Measurements from ENCODE around the gene DOK3.
"Not testable (repeated sequence)": the region's sequence is repeated elsewhere in the genome, so short reads cannot be mapped to it uniquely, and the experiment has no call there.

Gene DOK3

GRCh38 chr5:177535125-177535524 lies 25.5 kb upstream of the DOK3 start:
- DNase-seq (ENCODE audit: low read depth in 2 of 2), result no peak

DNA sequence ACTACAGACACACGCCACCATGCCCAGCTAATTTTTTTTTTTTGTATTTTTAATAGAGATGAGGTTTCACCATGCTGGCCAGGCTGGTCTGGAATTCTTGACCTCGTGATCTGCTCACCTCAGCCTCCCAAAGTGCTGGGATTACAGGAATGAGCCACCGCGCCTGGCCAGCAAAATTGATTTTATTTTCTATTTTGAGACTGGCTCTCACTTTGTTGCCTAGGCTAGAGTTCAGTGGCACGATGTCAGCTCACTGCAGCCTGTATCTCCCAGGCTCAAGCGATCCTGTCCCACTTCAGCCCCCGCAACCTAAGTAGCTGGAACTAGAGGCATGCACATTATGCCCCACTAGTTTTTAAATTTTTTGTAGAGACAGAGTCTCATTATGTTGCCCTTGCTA lies 24.8 kb upstream of the DOK3 start:
- not testable (repeated sequence) for DNase-seq (ENCODE audit: low read depth in 2 of 2)

DNA sequence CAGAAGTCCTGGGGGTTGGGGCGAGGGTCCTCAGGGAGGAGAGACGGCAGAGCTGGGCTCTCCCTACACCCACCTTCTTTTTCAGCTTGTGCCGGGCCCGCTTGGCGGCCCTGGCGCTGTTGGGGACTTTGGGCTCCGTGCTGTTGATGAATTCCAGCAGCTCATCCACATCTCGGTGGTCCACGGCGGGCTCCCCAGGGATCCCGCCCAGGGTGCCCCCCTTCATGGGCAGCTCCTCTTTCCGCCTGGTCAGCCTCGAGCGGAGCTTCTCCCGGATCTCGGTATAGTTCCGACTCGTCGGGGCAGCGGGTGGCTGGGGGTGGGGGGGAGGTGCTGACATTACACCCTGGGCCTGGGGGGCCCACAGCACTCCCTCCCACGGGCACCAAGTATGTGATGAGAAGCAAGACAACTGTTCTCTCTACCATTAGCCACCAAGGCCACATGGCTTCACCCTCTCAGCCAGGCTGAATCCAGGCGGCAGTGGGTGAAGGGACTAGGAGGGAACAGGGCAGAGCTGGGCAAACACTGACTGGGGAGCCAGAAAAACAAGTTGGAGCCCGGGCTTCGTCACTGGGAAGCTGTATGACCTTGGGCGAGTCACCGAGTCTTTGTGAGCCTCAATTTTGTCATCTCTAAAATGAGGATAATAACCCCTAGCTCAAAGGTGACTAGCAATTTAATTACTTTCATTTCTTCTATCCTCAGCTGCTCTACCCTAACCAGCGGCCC lies 21.7 kb upstream of the DOK3 start:
- DNase-seq (ENCODE audit: low read depth in 2 of 2), result no peak

DNA sequence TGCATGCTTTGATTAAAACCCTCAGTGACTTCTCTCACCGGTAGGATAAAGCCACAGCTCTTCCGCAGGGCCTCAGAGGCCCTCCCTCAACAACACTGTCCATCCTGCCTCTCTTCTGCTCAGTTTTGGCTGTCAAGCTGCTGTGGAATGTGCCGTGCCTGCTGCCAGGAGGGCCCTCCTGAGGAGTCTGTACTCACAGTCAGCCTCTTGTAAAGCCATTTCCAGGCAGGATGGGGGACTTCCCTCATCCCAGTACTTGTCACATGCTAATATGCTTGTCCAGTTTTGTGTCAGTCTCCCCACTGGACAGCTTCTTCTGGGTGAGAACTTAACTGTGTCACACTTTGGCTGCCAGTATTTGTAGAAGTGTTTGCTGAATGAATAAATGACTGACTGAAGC lies 21.0 kb upstream of the DOK3 start:
- no peak for DNase-seq (ENCODE audit: low read depth in 2 of 2)

GRCh38 chr5:177529247-177530203 lies 19.9 kb upstream of the DOK3 start:
- no peak for DNase-seq (ENCODE audit: low read depth in 2 of 2)

DNA sequence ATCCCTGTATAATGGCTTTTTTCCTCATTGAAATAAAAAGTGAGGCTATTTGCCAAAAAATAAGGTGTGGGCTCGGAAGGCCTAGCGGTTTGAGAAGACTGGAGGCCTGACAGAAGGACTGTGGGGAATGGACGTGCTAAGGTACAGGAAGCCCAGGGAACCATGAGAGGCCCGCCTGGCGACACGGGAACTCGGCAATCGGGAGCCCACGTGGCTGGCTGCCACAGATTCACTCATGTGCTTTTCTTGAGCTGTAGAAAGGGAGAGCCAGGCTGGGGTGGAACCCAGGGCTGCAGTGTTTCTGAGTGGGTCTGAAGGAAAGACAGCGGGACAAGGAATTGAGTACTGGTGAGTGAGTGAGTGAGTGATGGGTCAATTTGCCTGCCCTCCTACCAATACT lies 19.0 kb upstream of the DOK3 start:
- DNase-seq (ENCODE audit: low read depth in 2 of 2), result no peak

DNA sequence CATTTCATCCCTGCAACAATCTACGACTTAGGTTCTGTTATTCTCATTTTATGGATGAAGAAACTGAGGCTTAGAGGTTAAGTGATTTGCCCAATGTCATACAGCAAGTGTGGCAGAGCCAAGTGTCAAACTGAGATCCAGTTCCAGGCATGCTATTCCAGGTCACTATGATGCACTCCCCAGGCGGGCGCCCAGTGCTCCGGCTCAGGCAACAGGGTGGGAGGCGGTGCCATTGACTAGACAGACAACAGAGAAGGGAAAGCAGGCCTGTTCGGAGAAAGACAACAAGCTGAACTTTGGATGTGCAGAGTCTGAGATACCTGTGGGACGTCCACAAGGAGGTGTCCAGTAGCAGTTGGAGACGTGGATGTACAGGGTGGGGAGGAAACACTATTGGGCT lies 18.0 kb upstream of the DOK3 start:
- no peak for DNase-seq (ENCODE audit: low read depth in 2 of 2)

DNA sequence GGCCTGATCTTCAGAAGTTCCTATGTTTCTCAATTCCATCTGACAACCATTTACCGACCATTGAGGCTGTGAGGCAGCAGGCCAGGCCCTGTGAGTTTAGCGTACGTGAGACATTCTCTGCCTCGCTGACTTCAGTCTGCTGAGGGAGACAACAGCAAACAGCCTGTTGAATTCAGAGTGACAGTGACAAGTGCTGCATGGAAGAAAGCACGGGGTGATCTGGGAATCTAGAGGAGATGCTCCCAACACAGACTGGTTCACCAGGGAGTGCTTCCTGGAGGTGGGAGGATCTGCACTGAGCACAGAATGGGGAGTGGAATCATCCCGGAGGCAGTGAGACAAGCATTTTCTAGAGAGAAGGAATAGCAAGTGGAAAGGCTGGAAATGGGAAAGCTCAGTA lies 17.2 kb upstream of the DOK3 start:
- DNase-seq (ENCODE audit: low read depth in 2 of 2), result no peak

DNA sequence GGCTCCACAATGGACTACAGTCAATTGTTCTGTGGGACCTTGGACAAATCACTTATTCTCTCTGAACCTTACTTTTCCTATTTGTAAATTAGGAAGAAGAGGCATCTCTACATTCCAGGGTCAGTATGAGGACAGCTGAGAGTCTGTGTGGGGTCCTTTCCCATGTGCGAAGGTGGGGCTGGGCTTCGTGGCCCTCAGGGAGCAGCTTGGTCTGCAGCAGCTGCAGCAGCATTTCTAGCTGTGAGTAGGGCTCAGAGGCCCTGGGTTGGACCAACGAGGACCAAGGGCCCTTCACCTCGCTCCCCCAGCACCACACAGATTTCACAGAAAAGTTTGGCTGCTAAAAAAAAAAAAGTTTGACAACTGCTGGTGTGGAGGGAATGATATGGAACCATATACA lies 16.6 kb upstream of the DOK3 start:
- no peak for DNase-seq (ENCODE audit: low read depth in 2 of 2)

DNA sequence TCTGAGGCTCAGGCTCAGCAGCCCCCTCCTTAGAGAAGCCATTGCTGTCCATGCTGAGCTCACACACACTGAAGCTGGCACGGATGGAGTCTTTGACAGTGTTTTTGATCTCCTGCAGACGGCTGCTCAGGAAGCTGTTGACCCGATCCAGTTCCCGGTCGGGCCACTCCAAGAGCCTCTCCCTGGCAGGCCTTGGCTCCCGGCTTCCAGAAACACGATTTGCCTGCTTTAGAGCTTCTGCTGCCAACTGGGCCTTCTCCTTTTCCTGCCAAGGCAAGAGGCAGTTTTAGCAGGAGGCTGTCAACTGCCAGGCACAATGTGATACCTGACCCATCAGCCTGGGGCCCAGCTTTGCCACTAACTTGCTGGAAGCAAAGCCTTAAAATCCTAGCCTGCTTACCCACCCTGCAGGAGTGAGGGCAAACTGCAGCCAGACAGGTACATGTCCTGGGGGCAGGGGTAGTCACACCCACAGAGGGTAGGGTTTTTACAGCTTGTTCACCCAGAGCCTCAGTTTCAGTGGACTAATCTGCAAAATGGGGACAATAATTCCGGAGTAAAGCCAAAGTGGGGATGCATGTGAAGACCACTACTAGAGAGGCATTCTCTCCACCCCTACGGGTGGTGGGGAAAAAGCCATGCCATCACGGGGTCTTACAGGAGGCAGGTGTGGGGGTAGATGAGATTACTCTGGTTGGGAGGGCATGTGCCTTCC lies 15.5 kb upstream of the DOK3 start:
- no peak for DNase-seq (ENCODE audit: low read depth in 2 of 2)

DNA sequence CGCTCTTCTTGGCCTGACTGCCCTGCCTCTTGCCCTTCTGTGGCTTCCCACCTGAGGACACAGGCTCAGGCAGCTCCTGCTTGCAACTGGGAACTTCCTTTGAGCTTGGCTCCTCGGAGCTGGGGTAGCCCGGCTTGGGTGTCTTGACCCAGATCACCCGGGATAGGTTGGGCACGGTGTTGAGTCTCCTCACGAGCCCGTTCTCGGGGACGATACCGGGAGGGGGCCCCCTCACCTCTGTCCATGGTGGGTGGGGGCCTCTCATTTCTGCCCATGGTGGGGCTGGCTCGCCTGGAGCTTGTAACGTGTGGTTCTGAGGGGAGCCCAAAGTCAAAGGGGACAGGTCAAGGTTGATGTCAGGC lies 14.9 kb upstream of the DOK3 start:
- DNase-seq (ENCODE audit: low read depth in 2 of 2), result no peak

GRCh38 chr5:177523711-177524538 lies 14.3 kb upstream of the DOK3 start:
- DNase-seq (ENCODE audit: low read depth in 2 of 2), result no peak

DNA sequence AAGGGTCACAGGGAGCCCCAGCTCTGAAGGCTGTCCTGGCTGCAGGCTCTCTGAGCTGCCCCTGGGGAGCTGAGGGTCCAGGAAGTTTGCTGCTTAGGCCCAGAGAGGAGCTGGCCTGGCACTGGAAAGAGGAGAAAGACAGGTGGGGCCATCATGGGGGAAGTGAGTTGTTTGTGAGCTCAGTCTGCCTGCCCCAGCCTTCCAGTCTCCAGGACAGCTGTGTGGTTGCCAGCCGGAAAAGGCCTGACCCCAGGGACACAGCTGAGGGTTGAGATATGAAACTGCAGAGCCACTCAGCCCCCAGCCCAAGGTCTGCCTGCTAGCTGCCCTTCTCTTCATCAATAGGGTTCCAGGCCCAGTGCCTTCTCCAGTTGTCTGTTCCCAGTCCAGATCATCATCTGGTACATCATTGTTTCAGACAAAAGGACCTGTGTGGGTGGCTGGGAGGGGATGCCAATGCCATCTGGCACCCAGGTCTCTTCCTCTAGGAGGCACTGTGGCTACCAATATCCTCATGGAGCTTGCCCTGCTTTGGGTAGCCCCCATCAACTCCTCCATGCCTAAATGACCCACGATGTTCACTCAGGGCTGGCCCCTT lies 11.4 kb upstream of the DOK3 start:
- DNase-seq (ENCODE audit: low read depth in 2 of 2), result no peak

- no peak for DNase-seq (ENCODE audit: low read depth in 2 of 2)
These were observed 10.6 kb upstream of the DOK3 start for GRCh38 chr5:177520271-177520670.

GRCh38 chr5:177519463-177520235 lies 10.0 kb upstream of the DOK3 start:
- no peak for DNase-seq (ENCODE audit: low read depth in 2 of 2)

- peak; percentile 89 to 94 for DNase-seq (ENCODE audit: low read depth in 2 of 2)
These were observed 7.3 kb upstream of the DOK3 start, which contains the start of gene DDX41 for GRCh38 chr5:177516601-177517568. TSS of gene DDX41 (minus strand) at chr5:177516961. CDS start at chr5:177516945, 16 bp downstream.

DNA sequence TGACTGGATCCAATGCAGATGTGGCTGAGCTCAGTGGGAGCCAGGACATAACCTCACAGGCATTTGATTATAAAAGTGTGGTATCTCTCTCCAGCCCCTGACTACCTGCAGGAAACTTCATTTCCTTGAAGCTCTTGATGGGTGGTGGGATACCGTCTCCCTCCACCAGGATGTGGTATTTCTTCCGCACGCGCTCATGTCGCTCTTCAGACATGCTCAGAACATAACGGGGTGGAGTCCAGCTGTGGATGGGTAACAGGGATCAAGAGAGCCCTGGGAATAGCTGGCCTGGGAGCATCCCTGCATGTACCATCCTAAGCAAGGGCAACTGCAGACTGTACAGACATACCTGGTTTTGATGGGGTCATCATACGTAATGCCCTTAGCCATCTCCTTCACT lies 6.0 kb upstream of the DOK3 start:
- no peak for DNase-seq (ENCODE audit: low read depth in 2 of 2)

DNA sequence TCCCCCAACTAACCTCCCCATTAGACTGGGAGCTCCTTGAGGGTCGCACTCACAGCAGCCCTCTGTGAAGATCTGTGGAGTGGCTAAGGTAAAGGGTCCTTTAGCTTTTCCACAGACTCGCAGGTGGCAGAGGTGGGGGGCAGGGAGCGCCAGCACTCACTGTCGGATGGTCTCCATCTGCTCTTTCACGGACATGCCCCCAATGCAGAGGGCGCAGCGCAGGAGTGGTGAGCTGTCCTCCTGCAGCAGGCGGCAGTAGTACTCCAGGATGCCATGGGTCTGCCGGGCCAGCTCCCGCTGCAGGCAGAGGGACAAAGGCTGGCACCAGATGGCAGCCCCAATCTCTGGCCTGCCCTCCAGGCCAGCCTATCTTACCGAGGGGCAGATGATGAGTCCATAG lies 4.9 kb upstream of the DOK3 start:
- no peak for DNase-seq (ENCODE audit: low read depth in 2 of 2)

GRCh38 chr5:177513500-177513899 lies 3.9 kb upstream of the DOK3 start:
- no peak for DNase-seq (ENCODE audit: low read depth in 2 of 2)
